ENCODE data around the gene PINK1.
"Not testable (repeated sequence)": the region's sequence is repeated elsewhere in the genome, so short reads cannot be mapped to it uniquely, and the experiment has no call there.

The PINK1 gene

GRCh38 chr1:20602851-20603450 is 30.3 kb upstream of the PINK1 start:
- Mint-ChIP-seq H3K4me3 (no peak overlapping the region), H3K36me3 (no peaks in the 10 kb centered on the region), H3K9me3 (peaks cover 2% of the 10 kb centered on the region), H3K27me3 (peaks cover 19% of the 10 kb centered on the region), H3K27ac (no peak overlapping the region), H3K4me1 (no peaks in the 10 kb centered on the region)
- no peak for DNase-seq (ENCODE audit: low spot score in 2 of 2)
- no peak for ATAC-seq (ENCODE audit: low read depth)

DNA sequence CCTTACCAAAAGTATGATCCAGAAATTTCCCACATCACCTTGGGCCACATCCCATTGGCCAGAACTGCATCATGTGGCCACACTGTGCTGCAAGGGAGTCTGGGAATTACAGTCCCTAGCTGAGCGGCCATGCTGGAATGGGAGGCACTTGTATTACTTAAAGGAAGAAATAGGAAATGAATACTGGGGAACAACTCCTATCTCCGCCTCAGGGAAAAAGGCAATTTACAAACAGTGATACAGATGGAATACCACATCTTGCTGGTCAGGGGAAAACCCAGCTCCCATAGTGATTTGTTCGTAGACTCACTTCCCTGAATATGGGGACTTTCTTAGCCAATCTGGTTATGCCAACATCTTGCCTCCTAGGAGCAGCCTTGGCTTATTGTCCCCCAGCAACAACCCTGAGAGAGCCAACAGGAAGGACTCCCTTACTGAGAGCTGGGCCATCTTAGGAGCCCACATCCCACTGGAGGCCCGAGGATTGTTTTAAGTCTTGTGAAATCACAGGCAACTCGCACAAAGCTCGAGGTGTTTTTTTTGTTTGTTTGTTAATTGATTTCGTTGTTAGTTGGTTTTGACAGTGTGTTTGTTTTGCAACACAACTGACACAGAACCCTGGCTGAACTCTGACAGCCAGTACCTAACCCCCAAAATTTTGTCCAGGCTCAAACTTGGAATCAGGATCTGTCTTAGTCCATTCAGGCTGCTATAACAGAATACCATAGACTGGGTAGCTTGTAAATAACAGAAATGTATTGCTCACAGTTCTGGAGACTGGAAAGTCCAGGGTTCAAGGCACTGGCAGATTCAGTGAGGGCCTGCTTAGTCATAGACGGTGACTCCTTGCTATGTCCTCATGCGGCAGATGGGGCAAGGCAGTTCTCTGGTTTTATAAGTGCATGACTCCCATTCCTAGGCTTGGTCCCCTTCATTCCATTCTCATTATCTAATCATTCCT is 29.5 kb upstream of the PINK1 start:
- H3K36me3 Mint-ChIP-seq = no peaks in the 10 kb centered on the region
- H3K9me3 Mint-ChIP-seq = peaks cover 1% of the 10 kb centered on the region
- peaks cover 17% of the 10 kb centered on the region for H3K27me3 Mint-ChIP-seq
- no peak for DNase-seq (ENCODE audit: low spot score in 2 of 2)
- no peak for ATAC-seq (ENCODE audit: low read depth)
- H3K27ac Mint-ChIP-seq = no peak overlapping the region
- H3K4me1 Mint-ChIP-seq = no peaks in the 10 kb centered on the region
- H3K4me3 Mint-ChIP-seq = no peak overlapping the region

- no peaks in the 10 kb centered on the region for H3K4me1 Mint-ChIP-seq
- no peak overlapping the region for H3K4me3 Mint-ChIP-seq
- H3K27me3 Mint-ChIP-seq = peaks cover 15% of the 10 kb centered on the region
- no peaks in the 10 kb centered on the region for H3K9me3 Mint-ChIP-seq
- H3K36me3 Mint-ChIP-seq = no peaks in the 10 kb centered on the region
- ATAC-seq (ENCODE audit: low read depth) (no peak), DNase-seq (ENCODE audit: low spot score in 2 of 2) (no peak)
- H3K27ac Mint-ChIP-seq = no peak overlapping the region
Measured at GRCh38 chr1:20604678-20605077, 28.6 kb upstream of the PINK1 start.

- not testable (repeated sequence) for H3K9me3 Mint-ChIP-seq; H3K4me3 Mint-ChIP-seq; H3K27ac Mint-ChIP-seq; H3K4me1 Mint-ChIP-seq; H3K36me3 Mint-ChIP-seq; ATAC-seq (ENCODE audit: low read depth); DNase-seq (ENCODE audit: low spot score in 2 of 2)
- H3K27me3 Mint-ChIP-seq = peaks cover 13% of the 10 kb centered on the region
Measured at GRCh38 chr1:20606801-20607570, 26.3 kb upstream of the PINK1 start.

GRCh38 chr1:20609541-20609940 is 23.7 kb upstream of the PINK1 start:
- no peak for DNase-seq (ENCODE audit: low spot score in 2 of 2)

GRCh38 chr1:20610970-20611369 is 22.3 kb upstream of the PINK1 start:
- no peak overlapping the region for H3K4me3 Mint-ChIP-seq

More at GRCh38 chr1:20609541-20609940, 23.7 kb upstream of the PINK1 start:
- ATAC-seq (ENCODE audit: low read depth) = no peak
- Mint-ChIP-seq H3K9me3 (no peaks in the 10 kb centered on the region), H3K27ac (no peak overlapping the region), H3K4me1 (no peaks in the 10 kb centered on the region), H3K27me3 (peaks cover 14% of the 10 kb centered on the region), H3K4me3 (no peak overlapping the region), H3K36me3 (no peaks in the 10 kb centered on the region)

DNA sequence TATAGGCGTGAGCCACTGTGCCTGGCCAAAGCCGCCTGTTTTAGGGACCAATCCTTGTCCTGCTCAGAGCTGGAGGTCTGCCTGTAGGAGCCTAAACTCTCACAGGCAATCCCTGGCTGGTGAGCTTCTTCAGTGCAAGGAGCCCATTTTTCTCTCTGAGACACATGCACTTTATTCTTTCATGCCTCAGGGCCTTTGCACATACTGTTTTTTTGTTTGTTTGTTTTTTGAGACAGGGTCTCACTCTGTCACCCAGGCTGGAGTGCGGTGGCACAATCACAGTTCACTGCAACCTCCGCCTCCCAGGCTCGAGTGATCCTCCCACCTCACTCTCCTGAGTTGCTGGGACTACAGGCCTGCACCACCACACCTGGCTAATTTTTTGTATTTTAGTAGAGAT is 21.6 kb upstream of the PINK1 start:
- no peaks in the 10 kb centered on the region for H3K9me3 Mint-ChIP-seq
- H3K27ac Mint-ChIP-seq = no peak overlapping the region
- peaks cover 11% of the 10 kb centered on the region for H3K27me3 Mint-ChIP-seq
- H3K4me1 Mint-ChIP-seq = no peaks in the 10 kb centered on the region
- H3K36me3 Mint-ChIP-seq = no peaks in the 10 kb centered on the region
- DNase-seq (ENCODE audit: low spot score in 2 of 2) (no peak), ATAC-seq (ENCODE audit: low read depth) (no peak)
- H3K4me3 Mint-ChIP-seq = no peak overlapping the region

More at GRCh38 chr1:20610970-20611369, 22.3 kb upstream of the PINK1 start:
- H3K36me3 Mint-ChIP-seq = no peaks in the 10 kb centered on the region
- H3K4me1 Mint-ChIP-seq = no peaks in the 10 kb centered on the region
- H3K27ac Mint-ChIP-seq = no peak overlapping the region
- ATAC-seq (ENCODE audit: low read depth) (no peak), DNase-seq (ENCODE audit: low spot score in 2 of 2) (no peak)
- peaks cover 11% of the 10 kb centered on the region for H3K27me3 Mint-ChIP-seq
- no peaks in the 10 kb centered on the region for H3K9me3 Mint-ChIP-seq

DNA sequence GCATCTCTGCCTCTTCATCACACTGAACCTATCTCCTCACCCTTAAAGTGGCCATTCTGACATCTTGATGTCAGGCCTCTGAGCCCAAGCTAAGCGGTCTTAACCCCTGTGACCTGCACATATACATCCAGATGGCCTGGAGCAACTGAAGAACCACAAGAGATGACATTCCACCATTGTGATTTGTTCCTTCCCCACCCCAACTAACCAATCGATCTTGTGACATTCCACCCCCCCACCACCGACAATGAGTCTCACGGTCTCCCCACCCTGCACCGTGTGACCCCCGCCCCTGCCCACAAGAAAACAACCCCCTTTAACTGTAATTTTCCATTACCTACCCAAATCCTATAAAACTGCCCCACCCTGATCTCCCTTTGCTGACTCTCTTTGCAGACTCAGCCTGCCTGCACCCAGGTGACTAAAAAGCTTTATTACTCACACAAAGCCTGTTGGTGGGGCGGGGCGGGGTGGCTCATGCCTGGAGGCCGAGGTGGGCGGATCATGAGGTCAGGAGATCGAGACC is 21.0 kb upstream of the PINK1 start:
- no peak for ATAC-seq (ENCODE audit: low read depth)
- no peak for DNase-seq (ENCODE audit: low spot score in 2 of 2)
- Mint-ChIP-seq H3K27ac (no peak overlapping the region), H3K4me3 (no peak overlapping the region), H3K9me3 (no peaks in the 10 kb centered on the region), H3K27me3 (peaks cover 11% of the 10 kb centered on the region), H3K36me3 (no peaks in the 10 kb centered on the region), H3K4me1 (no peaks in the 10 kb centered on the region)

DNA sequence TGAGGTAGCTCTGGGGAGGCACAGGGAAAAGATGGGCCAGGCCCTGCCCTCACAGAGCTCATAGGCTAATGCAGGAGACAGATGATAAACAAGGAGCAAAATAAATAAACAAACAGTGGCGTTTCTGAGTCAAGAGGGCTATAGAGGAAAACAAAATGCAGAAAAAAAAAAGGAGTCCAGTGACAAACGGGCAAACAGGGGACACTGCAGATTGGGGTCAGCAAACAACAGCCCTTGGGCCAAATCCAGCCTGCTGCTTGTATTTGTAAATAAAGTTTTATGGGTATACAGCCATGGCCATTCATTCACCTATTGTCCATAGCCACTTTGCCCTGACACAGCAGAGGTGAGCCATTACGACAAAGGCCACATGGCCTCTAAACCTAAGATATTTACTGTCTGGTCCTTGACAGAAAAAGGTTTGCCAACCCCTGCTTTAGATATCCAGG is 19.1 kb upstream of the PINK1 start:
- no peaks in the 10 kb centered on the region for H3K4me1 Mint-ChIP-seq
- no peak overlapping the region for H3K27ac Mint-ChIP-seq
- no peaks in the 10 kb centered on the region for H3K36me3 Mint-ChIP-seq
- no peak overlapping the region for H3K4me3 Mint-ChIP-seq
- peaks cover 9% of the 10 kb centered on the region for H3K27me3 Mint-ChIP-seq
- DNase-seq (ENCODE audit: low spot score in 2 of 2) = no peak
- no peaks in the 10 kb centered on the region for H3K9me3 Mint-ChIP-seq
- no peak for ATAC-seq (ENCODE audit: low read depth)

- Mint-ChIP-seq H3K9me3 (no peaks in the 10 kb centered on the region), H3K27ac (no peak overlapping the region)
Measured at GRCh38 chr1:20615946-20616846, 17.1 kb upstream of the PINK1 start.

GRCh38 chr1:20616847-20617487 is 16.3 kb upstream of the PINK1 start:
- H3K27me3 Mint-ChIP-seq = peaks cover 6% of the 10 kb centered on the region
- no peak overlapping the region for H3K27ac Mint-ChIP-seq
- H3K4me1 Mint-ChIP-seq = no peaks in the 10 kb centered on the region
- H3K4me3 Mint-ChIP-seq = no peak overlapping the region
- no peaks in the 10 kb centered on the region for H3K9me3 Mint-ChIP-seq
- H3K36me3 Mint-ChIP-seq = no peaks in the 10 kb centered on the region
- ATAC-seq (ENCODE audit: low read depth) (no peak), DNase-seq (ENCODE audit: low spot score in 2 of 2) (no peak)

More at GRCh38 chr1:20615946-20616846, 17.1 kb upstream of the PINK1 start:
- H3K4me1 Mint-ChIP-seq = no peaks in the 10 kb centered on the region
- no peak overlapping the region for H3K4me3 Mint-ChIP-seq
- H3K27me3 Mint-ChIP-seq = peaks cover 7% of the 10 kb centered on the region
- no peak for DNase-seq (ENCODE audit: low spot score in 2 of 2)
- H3K36me3 Mint-ChIP-seq = no peaks in the 10 kb centered on the region
- ATAC-seq (ENCODE audit: low read depth) = no peak

DNA sequence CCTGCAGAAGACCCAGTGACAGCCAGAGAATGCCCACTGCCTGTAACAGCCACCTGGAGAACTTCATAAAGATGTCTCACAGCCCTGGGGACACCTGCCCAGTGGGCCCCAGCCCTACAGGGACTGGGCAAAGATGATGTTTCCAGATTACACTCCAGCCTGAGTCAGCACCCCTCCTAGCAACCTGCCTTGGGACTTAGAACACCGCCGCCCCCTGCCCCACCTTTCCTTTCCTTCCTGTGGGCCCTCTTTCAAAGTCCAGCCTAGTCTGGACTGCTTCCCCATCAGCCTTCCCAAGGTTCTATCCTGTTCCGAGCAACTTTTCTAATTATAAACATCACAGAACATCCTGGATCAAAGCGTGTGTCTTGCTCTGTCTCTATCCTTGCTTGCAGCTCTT is 14.7 kb upstream of the PINK1 start:
- H3K27me3 Mint-ChIP-seq = peaks cover 8% of the 10 kb centered on the region
- no peak for ATAC-seq (ENCODE audit: low read depth)

DNA sequence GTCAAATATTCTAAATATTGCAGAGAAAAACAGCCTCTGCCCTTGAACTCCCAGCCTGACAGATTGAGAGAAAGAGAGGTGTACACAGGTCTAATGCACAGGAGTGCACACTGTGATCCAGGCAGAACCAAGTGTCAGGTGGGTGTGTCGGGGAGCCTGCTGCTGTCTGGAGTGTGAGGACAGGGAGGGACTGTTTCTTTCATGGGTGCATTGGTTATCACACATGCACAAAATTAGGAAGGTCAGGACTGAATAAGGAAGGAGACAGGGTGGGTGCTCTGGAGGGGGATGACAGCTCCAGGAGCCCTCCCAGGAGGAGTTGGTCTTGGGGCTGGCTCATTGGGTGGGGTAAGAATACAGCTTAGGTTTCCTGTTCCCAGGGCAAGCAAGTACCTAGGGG is 13.3 kb upstream of the PINK1 start:
- peaks cover 10% of the 10 kb centered on the region for H3K27me3 Mint-ChIP-seq
- H3K36me3 Mint-ChIP-seq = no peaks in the 10 kb centered on the region
- H3K27ac Mint-ChIP-seq = no peak overlapping the region
- H3K9me3 Mint-ChIP-seq = no peaks in the 10 kb centered on the region
- DNase-seq (ENCODE audit: low spot score in 2 of 2) = no peak
- no peak overlapping the region for H3K4me3 Mint-ChIP-seq
- ATAC-seq (ENCODE audit: low read depth) = no peak
- no peaks in the 10 kb centered on the region for H3K4me1 Mint-ChIP-seq

More for the DNA sequence above, 14.7 kb upstream of the PINK1 start:
- DNase-seq (ENCODE audit: low spot score in 2 of 2) = no peak
- H3K9me3 Mint-ChIP-seq = no peaks in the 10 kb centered on the region
- no peaks in the 10 kb centered on the region for H3K4me1 Mint-ChIP-seq
- H3K36me3 Mint-ChIP-seq = no peaks in the 10 kb centered on the region
- no peak overlapping the region for H3K4me3 Mint-ChIP-seq
- no peak overlapping the region for H3K27ac Mint-ChIP-seq

Data from memory B cell (primary cell).